K562 (cell line): ENCODE measurements around the gene PRMT5. TPM values are rescaled to one million over a fixed set of nuclear protein-coding genes. Genes with fewer than 3 reads are reported as not detected.

ENCODE experiments used
- CEBPB ChIP-seq: fragments of 450-650 bp; IDR thresholded peaks from 2 replicates; pipeline ENCODE4 v1.6.1; 2016; ENCODE audit warnings: missing genetic modification characterization, missing compliant biosample characterization
- CHCHD3 ChIP-seq: fragments of 250-450 bp; sonication (Bioruptor Pico); IDR thresholded peaks from 2 replicates; pipeline ENCODE4 v2.1.2; 2022; ENCODE audit warnings: mild to moderate bottlenecking
- CREM ChIP-seq: IDR thresholded peaks from 2 replicates; pipeline ENCODE4 v1.6.1; 2014; ENCODE audit warnings: antibody characterized with exemption, low read depth
- DACH1 ChIP-seq: fragments of 450-650 bp; IDR thresholded peaks from 2 replicates; pipeline ENCODE4 v1.6.1; 2018; ENCODE audit not compliant: partially characterized antibody
- ELF4 ChIP-seq: fragments of 450-650 bp; formaldehyde crosslinking; IDR thresholded peaks from 2 replicates; pipeline ENCODE4 v1.4.0; 2022; ENCODE audit warnings: missing genetic modification characterization
- ETV6 ChIP-seq, 3 experiments: fragments of 150-350 bp in 1 of 3; sonication (generic) in 1 of 3; formaldehyde crosslinking in 1 of 3; IDR thresholded peaks; 2 replicates each; pipeline versions ENCODE4 v1.6.1 to v1.8.0; 2014 to 2022; ENCODE audit warnings: borderline replicate concordance in 2 of 3, low read depth in 2 of 3, antibody characterized with exemption in 1 of 3, low read length in 1 of 3, mild to moderate bottlenecking in 1 of 3, missing genetic modification reagents in 1 of 3
- FOS ChIP-seq: IDR thresholded peaks from 3 replicates; pipeline ENCODE4 v1.6.1; 2011; ENCODE audit not compliant: insufficient read length; ENCODE audit errors: extremely low read depth
- FOXA1 ChIP-seq: fragments of 450-650 bp; IDR thresholded peaks from 2 replicates; pipeline ENCODE4 v1.6.1; 2016; ENCODE audit warnings: mild to moderate bottlenecking, borderline replicate concordance
- GATAD2B ChIP-seq: fragments of 450-650 bp; IDR thresholded peaks from 2 replicates; pipeline ENCODE4 v1.6.1; 2017; ENCODE audit warnings: mild to moderate bottlenecking, borderline replicate concordance
- IFI16 ChIP-seq: fragments of 250-450 bp; sonication (Bioruptor Pico); IDR thresholded peaks from 2 replicates; pipeline ENCODE4 v2.1.2; 2022; ENCODE audit warnings: mild to moderate bottlenecking, inconsistent platforms
- MAFF ChIP-seq: IDR thresholded peaks from 2 replicates; pipeline ENCODE4 v1.6.1; 2012; ENCODE audit warnings: low read length, improper control_type of control experiment
- MED1 ChIP-seq: sonication (generic); formaldehyde crosslinking; IDR thresholded peaks from 2 replicates; pipeline ENCODE4 v1.8.1; 2023; ENCODE audit warnings: missing genetic modification reagents, borderline replicate concordance
- PCBP1 ChIP-seq: fragments of 200-400 bp; formaldehyde crosslinking; IDR thresholded peaks from 2 replicates; pipeline ENCODE4 v1.6.1; 2018; ENCODE audit warnings: mild to moderate bottlenecking, low read depth, low read length; ENCODE audit not compliant: poor library complexity, severe bottlenecking
- PCBP2 ChIP-seq: fragments of 200-400 bp; formaldehyde crosslinking; IDR thresholded peaks from 2 replicates; pipeline ENCODE4 v1.6.1; 2018; ENCODE audit warnings: low read length, low read depth, mild to moderate bottlenecking, moderate library complexity; ENCODE audit not compliant: poor library complexity, severe bottlenecking
- POLR2A ChIP-seq: fragments of 450-650 bp; conservative IDR thresholded peaks from 2 replicates; pipeline ENCODE4 v1.6.1; 2016
- SOX6 ChIP-seq: fragments of 450-650 bp; IDR thresholded peaks from 2 replicates; pipeline ENCODE4 v1.6.1; 2014; ENCODE audit warnings: mild to moderate bottlenecking
- SP2 ChIP-seq: IDR thresholded peaks from 2 replicates; pipeline ENCODE4 v1.6.1; 2011; ENCODE audit warnings: mild to moderate bottlenecking, low read depth, low read length, moderate library complexity; ENCODE audit not compliant: poor library complexity, severe bottlenecking; ENCODE audit errors: extremely low read depth
- SRF ChIP-seq, 2 experiments: fragments of 250-450, 450-650 bp in 1 of 2; sonication (Bioruptor Pico) in 1 of 2; sonication (generic) in 1 of 2; formaldehyde crosslinking; IDR thresholded peaks; 2 replicates each; pipeline versions ENCODE4 v1.5.0 to v1.5.1; 2020 to 2022; ENCODE audit warnings: mild to moderate bottlenecking in 1 of 2, missing genetic modification reagents in 1 of 2
- TAL1 ChIP-seq: fragments of 450-650 bp; IDR thresholded peaks from 2 replicates; pipeline ENCODE4 v1.6.1; 2016; ENCODE audit warnings: mild to moderate bottlenecking
- VEZF1 ChIP-seq: fragments of 200-800 bp; sonication (Bioruptor generic); IDR thresholded peaks from 2 replicates; pipeline ENCODE4 v1.6.1; 2017; ENCODE audit warnings: missing genetic modification characterization, missing compliant biosample characterization
- ZNF24 ChIP-seq: fragments of 450-650 bp; IDR thresholded peaks from 2 replicates; pipeline ENCODE4 v1.6.1; 2016
- ZNF263 ChIP-seq: sonication (generic); formaldehyde crosslinking; IDR thresholded peaks from 2 replicates; pipeline ENCODE4 v1.8.0; 2022; ENCODE audit warnings: mild to moderate bottlenecking, missing genetic modification reagents, borderline replicate concordance
- ZNF280A ChIP-seq: fragments of 450-650 bp; IDR thresholded peaks from 2 replicates; pipeline ENCODE4 v1.6.1; 2018; ENCODE audit warnings: mild to moderate bottlenecking, low read depth; ENCODE audit not compliant: partially characterized antibody
- ZNF639 ChIP-seq, 2 experiments: fragments of 200-800 bp in 1 of 2; sonication (Bioruptor generic) in 1 of 2; sonication (generic) in 1 of 2; formaldehyde crosslinking in 1 of 2; IDR thresholded peaks in 1 of 2; conservative IDR thresholded peaks in 1 of 2; 2 replicates each; pipeline versions ENCODE4 v1.5.0 to v1.6.1; 2016 to 2020; ENCODE audit warnings: missing compliant biosample characterization in 1 of 2, missing genetic modification characterization in 1 of 2, missing genetic modification reagents in 1 of 2
- ZNF766 ChIP-seq: fragments of 200-800 bp; sonication (Bioruptor generic); conservative IDR thresholded peaks from 2 replicates; pipeline ENCODE4 v1.6.1; 2016; ENCODE audit warnings: missing genetic modification characterization, missing compliant biosample characterization
- polyA plus RNA-seq, 8 experiments: library from polyadenylated mRNA; depleted of rRNA in 4 of 8; stranded (reverse) in 5 of 8; unstranded in 3 of 8; fragments of >200 nt; fragmentation: Nextera tagmentation in 2 of 8; fragmentation: Illumina TruSeq in 1 of 8; extraction: Ambion mirVana in 2 of 8; extraction: Trizol in 1 of 8; gene quantifications; 2 replicates each; pipeline versions ENCODE4 v1.2.1 to v1.2.3, GENCODE V29; 2011 to 2014; ENCODE audit warnings: inconsistent platforms in 1 of 8, missing spikeins in 1 of 8
- total RNA-seq, 7 experiments: library from RNA; depleted of rRNA in 6 of 7; stranded (reverse); fragments of >200 nt in 6 of 7; fragmentation: Illumina TruSeq in 2 of 7; extraction: Trizol in 2 of 7; gene quantifications; 2 replicates each; pipeline versions ENCODE4 v1.2.1 to v1.2.3, GENCODE V29; 2011 to 2021; ENCODE audit warnings: low replicate concordance in 1 of 7

Gene PRMT5
- total and polyA plus RNA-seq, 9 of the 15 experiments (the other 6 are each of a cell fraction or from before 2014, with no cell fraction given), result 114 to 552 (median 222) TPM

- TF ChIP-seq ELF4 (CRISPR knock-in tag), result no peak
- no peak for TF ChIP-seq FOS
- no peak for TF ChIP-seq SP2
- TF ChIP-seq POLR2A, result peak; percentile 84
- 0 out of 4 replicates have a peak, but pooled peaks of 1 of the 2 experiments have one; percentile 21 for TF ChIP-seq ETV6 (IDR thresholded peaks at IDR 0.05; ENCODE audit: borderline replicate concordance in 1 of 2, low read depth in 2 of 2, low read length in 1 of 2)
- TF ChIP-seq ETV6 (CRISPR knock-in tag; IDR thresholded peaks at IDR 0.05; ENCODE audit: borderline replicate concordance), result no peak
- TF ChIP-seq MED1 (CRISPR knock-in tag), result no peak
- TF ChIP-seq CREM, result peak; percentile 23
- no peak for TF ChIP-seq SOX6
- no peak for TF ChIP-seq GATAD2B
- TF ChIP-seq ZNF766 (CRISPR knock-in tag), result 0 out of 2 replicates have a peak, but pooled peaks have one; percentile 21
- TF ChIP-seq PCBP2, result no peak
- peak; percentile 100 for TF ChIP-seq VEZF1 (CRISPR knock-in tag)
- no peak for TF ChIP-seq MAFF
- no peak for TF ChIP-seq ZNF280A
- TF ChIP-seq DACH1, result no peak
- peak; percentile 19; the same call in 1 of the 2 replicates for TF ChIP-seq ZNF263
- no peak for TF ChIP-seq CEBPB
- no peak for TF ChIP-seq SRF (CRISPR knock-in tag; IDR thresholded peaks at IDR 0.05)
- TF ChIP-seq ZNF24, result no peak
- no peak for TF ChIP-seq FOXA1
- no peak for TF ChIP-seq TAL1
- TF ChIP-seq PCBP1, result peak; percentile 43
- TF ChIP-seq IFI16 (CRISPR knock-in tag), result no peak
- TF ChIP-seq CHCHD3, result no peak; the same call in 1 of the 2 replicates
- peak in 1 of 2 experiments; percentile 55; a peak in 1 of 4 replicates for TF ChIP-seq ZNF639 (CRISPR knock-in tag; conservative IDR thresholded peaks at IDR 0.05 in 1 of 2, IDR thresholded peaks at IDR 0.05 in 1 of 2)
Measured at GRCh38 chr14:22886500-22887259, 42.5 kb downstream of the PRMT5 start (continued).
